Stimulated activated CD4-positive, alpha-beta T cell treated with anti-CD3 and anti-CD28 coated beads, Interleukin-12 subunit alpha, Interleukin-12 subunit beta, amount 100 ng/mL, for 48 hours (primary cell): Measurements from ENCODE around the gene CTNNB1.

Experiments used
- DNase-seq, 3 donors: peaks; one replicate each; pipeline ENCODE4 v3.0.0-alpha.2; 2020; ENCODE audit warnings: low read depth in 2 of 3, low spot score in 1 of 3

CTNNB1 gene

DNA sequence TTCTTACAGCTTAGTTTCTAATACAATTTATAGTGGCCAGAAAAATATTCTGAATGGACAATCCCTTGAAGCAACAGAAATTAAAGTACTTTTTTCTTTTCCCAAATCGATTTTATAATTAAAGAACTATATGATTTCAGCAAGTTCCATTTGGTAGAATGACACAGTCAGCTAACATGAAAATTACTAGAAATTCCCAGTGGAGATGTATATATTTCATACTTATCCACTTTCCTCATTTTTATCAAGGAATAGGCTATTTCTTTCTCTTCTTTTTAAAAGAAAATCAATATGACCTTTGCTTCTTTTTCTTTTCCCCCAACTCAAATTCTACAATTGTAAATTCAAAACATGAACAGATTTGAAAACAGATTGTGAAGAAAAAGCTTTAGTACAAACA, 6.4 kb upstream of the CTNNB1 start:
- DNase-seq, result no peak

GRCh38 chr3:41193794-41194539, 5.3 kb upstream of the CTNNB1 start:
- no peak for DNase-seq

GRCh38 chr3:41194701-41195100, 4.6 kb upstream of the CTNNB1 start:
- DNase-seq, result no peak

- no peak for DNase-seq
These were observed 3.4 kb upstream of the CTNNB1 start for GRCh38 chr3:41195946-41196345.

DNA sequence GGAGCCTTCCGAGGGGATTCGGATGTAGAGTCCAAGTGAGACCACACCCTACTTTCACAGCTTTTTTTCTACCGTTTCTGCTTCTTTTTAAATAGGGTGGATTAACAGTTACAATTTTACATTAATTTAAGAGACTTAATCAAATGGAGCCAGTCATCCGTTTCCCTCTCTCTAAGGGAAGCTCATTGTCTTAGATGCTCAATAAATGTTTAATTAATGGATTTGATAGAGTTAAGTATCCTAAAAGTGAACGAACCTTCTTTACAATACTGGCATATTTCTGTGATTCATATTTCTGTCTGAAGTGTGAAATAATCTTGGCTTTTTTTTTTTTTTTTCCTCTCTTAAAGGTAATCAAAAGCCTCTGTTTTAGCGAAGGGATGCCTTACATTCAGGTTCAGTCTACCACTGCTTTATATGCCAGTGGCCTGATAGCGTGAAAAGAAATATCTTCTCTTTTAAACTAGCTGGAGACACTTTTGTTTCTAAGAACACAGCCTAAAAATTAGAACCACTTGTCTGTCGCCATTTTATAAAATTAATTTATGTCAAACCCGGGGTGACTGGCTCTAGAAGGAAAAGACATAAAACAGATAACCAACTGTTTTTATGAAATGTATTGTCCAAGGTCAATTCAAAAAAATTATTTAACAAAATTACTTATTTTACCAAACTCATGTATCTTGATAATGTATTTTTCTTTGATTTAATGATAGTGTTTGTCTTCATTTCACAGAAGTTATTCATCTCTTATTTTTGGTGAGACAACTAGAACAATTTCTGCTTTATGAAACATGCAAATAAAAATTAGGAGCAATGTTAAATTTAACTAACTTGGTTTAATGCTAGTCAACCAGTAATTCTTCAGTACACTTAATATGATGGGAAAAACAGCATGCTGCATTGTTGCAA, 2.5 kb upstream of the CTNNB1 start:
- no peak for DNase-seq

GRCh38 chr3:41198046-41198445, 1.3 kb upstream of the CTNNB1 start:
- no peak for DNase-seq

- DNase-seq, result no peak
These were observed 779 bp upstream of the CTNNB1 start for GRCh38 chr3:41198526-41198925.

GRCh38 chr3:41199866-41200668, 762 bp downstream of the CTNNB1 start:
- no peak for DNase-seq

- peak in 1 of 3 donors; percentile 14 for DNase-seq
These were observed 1.3 kb downstream of the CTNNB1 start for GRCh38 chr3:41200669-41201021.

- DNase-seq, result no peak
These were observed 2.9 kb downstream of the CTNNB1 start for GRCh38 chr3:41202075-41202833.

DNA sequence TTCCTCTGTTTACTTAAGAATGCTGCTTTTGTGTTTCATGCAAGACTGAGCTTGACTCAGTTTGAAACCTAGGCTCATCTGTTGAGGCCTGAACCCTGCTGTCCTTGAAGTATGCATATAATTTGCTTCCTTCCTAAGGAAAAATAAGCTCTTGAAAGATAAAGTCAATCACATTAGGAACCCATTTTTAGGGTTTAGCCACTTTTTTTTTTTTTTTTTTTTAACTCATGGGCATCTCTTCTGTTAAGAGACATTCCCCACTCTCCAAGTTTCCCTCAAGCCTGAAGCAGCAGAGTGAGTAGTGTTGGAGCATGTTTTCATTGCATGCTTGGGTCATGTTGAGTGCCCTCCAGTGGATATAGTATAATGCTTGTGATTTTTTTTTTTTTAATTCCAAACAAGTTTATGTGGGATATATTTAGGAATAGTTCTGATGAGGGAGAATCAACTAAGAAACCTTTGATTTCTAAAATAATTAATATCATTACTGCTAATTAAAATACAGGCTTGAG, 3.6 kb downstream of the CTNNB1 start:
- no peak for DNase-seq

DNA sequence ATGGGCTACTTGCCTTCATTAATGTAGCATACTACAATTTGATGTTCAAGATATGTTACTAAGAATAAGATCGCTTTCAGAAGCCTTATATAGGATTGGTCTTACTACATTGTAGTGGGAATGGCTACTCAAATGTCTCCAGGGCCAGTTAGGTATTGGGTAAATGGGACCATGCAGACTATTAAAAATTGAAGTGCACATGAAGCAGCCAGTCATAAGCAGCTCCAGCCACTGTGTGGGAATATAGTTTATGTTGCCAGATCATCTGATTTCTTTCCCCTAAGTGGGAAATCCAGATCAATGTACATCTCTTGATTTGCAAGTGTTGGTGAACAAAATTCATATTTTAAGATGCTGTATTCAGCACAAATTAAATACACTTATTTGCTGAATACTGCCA, 5.1 kb downstream of the CTNNB1 start:
- no peak for DNase-seq

- no peak for DNase-seq
These were observed 6.3 kb downstream of the CTNNB1 start for GRCh38 chr3:41205591-41205990.

DNA sequence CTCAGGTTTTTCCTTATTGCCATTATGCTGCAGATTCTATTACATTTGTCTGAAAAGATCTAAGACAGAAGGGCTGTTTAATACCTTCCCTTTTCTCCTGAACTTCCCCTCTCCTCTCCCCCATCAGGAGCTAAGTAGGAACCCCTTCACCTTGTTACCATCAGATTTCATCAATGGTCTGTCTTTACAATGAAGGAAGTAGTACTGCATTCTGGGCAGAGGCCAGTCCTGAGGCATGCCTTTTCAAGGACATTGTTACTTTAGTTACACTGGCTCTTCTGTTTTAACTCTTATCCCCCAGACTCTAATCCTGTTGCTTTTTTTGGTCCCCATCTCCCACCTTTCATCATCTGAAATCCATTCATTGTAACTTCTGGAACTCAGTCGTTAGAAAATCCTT, 8.1 kb downstream of the CTNNB1 start:
- DNase-seq, result no peak

- no peak for DNase-seq
These were observed 9.4 kb downstream of the CTNNB1 start for GRCh38 chr3:41208507-41209220.

GRCh38 chr3:41209646-41210045, 10.3 kb downstream of the CTNNB1 start:
- no peak for DNase-seq

GRCh38 chr3:41210966-41211365, 11.7 kb downstream of the CTNNB1 start:
- no peak for DNase-seq

- DNase-seq, result no peak
These were observed 12.8 kb downstream of the CTNNB1 start for GRCh38 chr3:41212088-41212487.

- no peak for DNase-seq
These were observed 14.3 kb downstream of the CTNNB1 start for GRCh38 chr3:41213588-41213987.

- no peak for DNase-seq
These were observed 17.1 kb downstream of the CTNNB1 start for GRCh38 chr3:41216422-41216821.
